K562 (cell line): ENCODE results near the gene FGR. TPM values are rescaled to one million over a fixed set of nuclear protein-coding genes. Genes with fewer than 3 reads are reported as not detected.
A peak's percentile ranks its signal among the peaks of the same experiment; 100 is the strongest.

ENCODE experiments used
- ATAC-seq: fragments of 200-7000 bp; cut with Tn5 transposase; 3 replicates; pipeline ENCODE4 v1.9.1; 2020; ENCODE audit warnings: moderate library complexity
- BruUV-seq: library from RNA; stranded (reverse); fragments of 400-500 nt; replicated peaks from 2 replicates; lab custom pipeline; 2021; lab: Mats Ljungman, UMichigan
- CTCF ChIA-PET: fragments of 300-600 bp; formaldehyde crosslinking; extraction: SDS; loops from one replicate; lab custom pipeline; 2021; ENCODE audit warnings: low intra/inter-chr PET ratio; lab: Yijun Ruan, JAX
- POLR2A ChIA-PET: fragments of 300-600, 350-650 bp; sonication (Branson Sonifier 250); formaldehyde crosslinking; extraction: SDS; loops from one replicate; lab custom pipeline; 2021; ENCODE audit warnings: antibody characterized with exemption, inconsistent platforms; lab: Yijun Ruan, JAX
- DNase-seq, 4 experiments: peaks; one replicate each; pipeline versions ENCODE4 v3.0.0 to v3.0.0-alpha.2; 2011 to 2018; ENCODE audit warnings: low spot score in 3 of 4, mixed read lengths in 3 of 4; ENCODE audit errors: extremely low read depth in 1 of 4
- FAIRE-seq: peaks from 2 replicates; lab custom pipeline; 2011; peaks lifted over from hg19 to GRCh38; lab: Jason Lieb, UNC
- H2AFZ ChIP-seq: 2 replicates; pipeline ENCODE4 v1.6.0; 2011; ENCODE audit warnings: low read depth, low read length, control low read depth, inconsistent platforms
- H3K27ac ChIP-seq: fragments of 200-600 bp; 3 replicates; pipeline ENCODE4 v1.8.0; 2011; ENCODE audit warnings: low read depth, mild to moderate bottlenecking, control low read depth, inconsistent platforms, low read length, moderate library complexity, mixed read lengths; ENCODE audit errors: extremely low read depth
- H3K27me3 ChIP-seq, 2 experiments: fragments of 300-600 bp in 1 of 2; 2 replicates in 1 of 2; 3 replicates in 1 of 2; pipeline versions ENCODE4 v1.6.0 to v1.8.0; 2011; ENCODE audit warnings: inconsistent platforms in 2 of 2, low read length in 2 of 2, mild to moderate bottlenecking in 1 of 2, mixed read lengths in 1 of 2, moderate library complexity in 1 of 2; ENCODE audit not compliant: control insufficient read depth in 2 of 2, insufficient read depth in 2 of 2
- H3K36me3 ChIP-seq: fragments of 300-600 bp; 3 replicates; pipeline ENCODE4 v1.8.0; 2011; ENCODE audit warnings: mild to moderate bottlenecking, low read length, inconsistent platforms; ENCODE audit not compliant: control insufficient read depth, insufficient read depth
- H3K4me1 ChIP-seq, 2 experiments: fragments of 200-600 bp in 1 of 2; replicated peaks in 1 of 2; 2 replicates in 1 of 2; 3 replicates in 1 of 2; pipeline versions ENCODE4 v1.5.1 to v1.8.0; 2011; ENCODE audit warnings: inconsistent platforms in 2 of 2, low read length in 2 of 2, mild to moderate bottlenecking in 1 of 2, mixed read lengths in 1 of 2, moderate library complexity in 1 of 2; ENCODE audit not compliant: control insufficient read depth in 2 of 2, insufficient read depth in 2 of 2
- H3K4me2 ChIP-seq: 2 replicates; pipeline ENCODE4 v1.6.1; 2011; ENCODE audit warnings: low read length, control low read depth, inconsistent platforms, mixed read lengths; ENCODE audit not compliant: insufficient read depth
- H3K4me3 ChIP-seq: fragments of 200-600 bp; sonication (generic), shearing (Covaris generic); 2 replicates; pipeline ENCODE4 v1.5.1; 2016; ENCODE audit warnings: control low read depth, inconsistent platforms
- H3K79me2 ChIP-seq: fragments of 200-600 bp; 3 replicates; pipeline ENCODE4 v1.8.0; 2011; ENCODE audit warnings: low read length, inconsistent platforms; ENCODE audit not compliant: control insufficient read depth, insufficient read depth
- H3K9ac ChIP-seq, 2 experiments: 2 replicates each; pipeline versions ENCODE4 v1.6.0 to v1.6.1; 2011; ENCODE audit warnings: low read depth in 2 of 2, low read length in 2 of 2, control low read depth in 1 of 2, inconsistent platforms in 1 of 2, mild to moderate bottlenecking in 1 of 2, mixed read lengths in 1 of 2; ENCODE audit not compliant: insufficient read depth in 1 of 2
- H3K9me1 ChIP-seq: one replicate; pipeline ENCODE4 v1.6.0; 2011; ENCODE audit warnings: inconsistent platforms, mild to moderate bottlenecking, low read length, moderate library complexity; ENCODE audit not compliant: control insufficient read depth, insufficient read depth
- H3K9me3 ChIP-seq: replicated peaks from 2 replicates; pipeline ENCODE4 v1.5.1; 2011; ENCODE audit warnings: low read depth, low read length, inconsistent platforms; ENCODE audit not compliant: control insufficient read depth, insufficient read depth
- H4K20me1 ChIP-seq: replicated peaks from 2 replicates; pipeline ENCODE4 v1.6.1; 2011; ENCODE audit warnings: low read length, inconsistent platforms, mixed read lengths; ENCODE audit not compliant: control insufficient read depth, insufficient read depth
- MEIS2 ChIP-seq: fragments of 450-650 bp; IDR thresholded peaks from 2 replicates; pipeline ENCODE4 v1.6.1; 2014; ENCODE audit warnings: mild to moderate bottlenecking; ENCODE audit not compliant: partially characterized antibody
- WGBS: fragments of 100-300 bp; shearing (Covaris generic); methylation state at CpG from one replicate; pipeline ENCODE4 v1.1.6; 2016; ENCODE audit warnings: low coverage, mixed read lengths; ENCODE audit not compliant: insufficient coverage; ENCODE audit errors: missing lambda C conversion rate; 5-methylcytosine and 5-hydroxymethylcytosine counted together
- in situ Hi-C: fragments of 300-500 bp; cut with MboI; formaldehyde crosslinking; loops from 4 replicates; pipeline ENCODE4 v1.15.0; 2018; ENCODE audit warnings: inconsistent platforms, mixed read lengths
- intact Hi-C: fragments of 100-400 bp; cut with micrococcal nuclease; formaldehyde crosslinking; loops from 2 replicates; pipeline ENCODE4 v1.14.2; 2022
- polyA plus RNA-seq, 8 experiments: library from polyadenylated mRNA; depleted of rRNA in 4 of 8; stranded (reverse) in 5 of 8; unstranded in 3 of 8; fragments of >200 nt; fragmentation: Nextera tagmentation in 2 of 8; fragmentation: Illumina TruSeq in 1 of 8; extraction: Ambion mirVana in 2 of 8; extraction: Trizol in 1 of 8; gene quantifications; 2 replicates each; pipeline versions ENCODE4 v1.2.1 to v1.2.3, GENCODE V29; 2011 to 2014; ENCODE audit warnings: inconsistent platforms in 1 of 8, missing spikeins in 1 of 8
- total RNA-seq, 7 experiments: library from RNA; depleted of rRNA in 6 of 7; stranded (reverse); fragments of >200 nt in 6 of 7; fragmentation: Illumina TruSeq in 2 of 7; extraction: Trizol in 2 of 7; gene quantifications; 2 replicates each; pipeline versions ENCODE4 v1.2.1 to v1.2.3, GENCODE V29; 2011 to 2021; ENCODE audit warnings: low replicate concordance in 1 of 7
- TF ChIP-seq, protein P1 (sequence below): sonication (generic); formaldehyde crosslinking; IDR thresholded peaks from 2 replicates; pipeline ENCODE4 v1.8.0; 2023; ENCODE audit warnings: mild to moderate bottlenecking, missing genetic modification reagents
- TF ChIP-seq, protein P2 (sequence below), 2 experiments: IDR thresholded peaks in 1 of 2; conservative IDR thresholded peaks in 1 of 2; 2 replicates each; pipeline ENCODE4 v1.6.1; 2016; ENCODE audit warnings: low read depth in 2 of 2, mild to moderate bottlenecking in 1 of 2, missing compliant biosample characterization in 1 of 2, missing genetic modification characterization in 1 of 2, moderate library complexity in 1 of 2
- TF ChIP-seq, protein P3 (sequence below): fragments of 450-650 bp; IDR thresholded peaks from 2 replicates; pipeline ENCODE4 v1.6.1; 2016

Gene FGR
- total and polyA plus RNA-seq, 9 of the 15 experiments (the other 6 are each of a cell fraction or from before 2014, with no cell fraction given): 0.04 to 0.11 TPM; not detected in 7

DNA sequence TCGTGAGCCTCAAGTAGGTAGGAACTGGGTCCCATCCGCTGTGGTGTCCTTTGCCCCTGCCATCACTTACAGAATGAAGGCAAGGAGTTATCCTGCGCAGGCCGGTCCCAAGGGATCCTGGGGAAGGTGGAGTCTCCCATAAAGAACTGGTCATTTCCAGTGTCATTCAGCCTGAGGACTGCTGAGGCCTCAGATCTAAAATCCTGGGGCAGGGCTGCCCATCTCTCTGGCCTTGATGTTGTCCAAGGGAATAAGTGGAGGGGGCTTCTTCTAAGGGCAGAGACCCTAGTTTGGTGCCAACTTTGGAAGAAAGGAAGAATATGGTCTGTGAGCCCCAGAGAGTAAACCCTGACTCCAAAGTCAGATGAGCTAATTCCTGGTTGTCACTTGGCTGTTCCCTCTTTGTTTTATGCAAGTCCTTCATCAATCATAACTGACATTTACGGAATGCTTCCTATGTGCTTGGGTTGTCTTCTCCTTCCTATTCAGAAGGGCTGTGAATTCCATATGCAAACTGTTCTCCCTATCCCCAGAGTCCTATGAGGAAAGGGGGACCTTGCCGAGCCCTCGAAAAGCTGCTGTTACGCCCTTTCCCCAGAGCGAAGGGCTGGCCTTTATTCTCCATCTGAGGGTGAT is 30.1 kb upstream of the FGR start:
- Histone ChIP-seq H3K27me3 (no peaks in the 10 kb centered on the region), H3K36me3 (no peaks in the 10 kb centered on the region), H3K4me2 (no peak overlapping the region), H3K9me1 (no peaks in the 10 kb centered on the region), H3K79me2 (no peaks in the 10 kb centered on the region), H3K27ac (no peak overlapping the region), H4K20me1 (no peaks in the 10 kb centered on the region), H3K9ac (no peak overlapping the region), H2AFZ (no peak overlapping the region), H3K4me1 (peaks cover 27 to 31% of the 10 kb centered on the region in 2 experiments), H3K4me3 (no peak overlapping the region), H3K9me3 (no peaks in the 10 kb centered on the region)
- DNase-seq: no peak
- intact Hi-C loops: loop anchor here (5.0 to 10.0 kb wide), 2 partner anchors 167 to 620 kb away; partner anchors contain the start of gene PPP1R8
- 80% methylated on average over 7 of the region's 9 CpGs for WGBS
- ChIA-PET POLR2A (interaction anchor here (0.6 to 1.0 kb wide), 3 partner anchors 55 to 375 kb away, joined by 3 read pairs; no protein-coding TSS in a partner anchor), CTCF (interaction anchor here (8.3 kb wide), 1 partner anchor 57 kb away, joined by 157 read pairs; no protein-coding TSS in a partner anchor)
- ATAC-seq: no peak
- TF ChIP-seq, protein P1, sequence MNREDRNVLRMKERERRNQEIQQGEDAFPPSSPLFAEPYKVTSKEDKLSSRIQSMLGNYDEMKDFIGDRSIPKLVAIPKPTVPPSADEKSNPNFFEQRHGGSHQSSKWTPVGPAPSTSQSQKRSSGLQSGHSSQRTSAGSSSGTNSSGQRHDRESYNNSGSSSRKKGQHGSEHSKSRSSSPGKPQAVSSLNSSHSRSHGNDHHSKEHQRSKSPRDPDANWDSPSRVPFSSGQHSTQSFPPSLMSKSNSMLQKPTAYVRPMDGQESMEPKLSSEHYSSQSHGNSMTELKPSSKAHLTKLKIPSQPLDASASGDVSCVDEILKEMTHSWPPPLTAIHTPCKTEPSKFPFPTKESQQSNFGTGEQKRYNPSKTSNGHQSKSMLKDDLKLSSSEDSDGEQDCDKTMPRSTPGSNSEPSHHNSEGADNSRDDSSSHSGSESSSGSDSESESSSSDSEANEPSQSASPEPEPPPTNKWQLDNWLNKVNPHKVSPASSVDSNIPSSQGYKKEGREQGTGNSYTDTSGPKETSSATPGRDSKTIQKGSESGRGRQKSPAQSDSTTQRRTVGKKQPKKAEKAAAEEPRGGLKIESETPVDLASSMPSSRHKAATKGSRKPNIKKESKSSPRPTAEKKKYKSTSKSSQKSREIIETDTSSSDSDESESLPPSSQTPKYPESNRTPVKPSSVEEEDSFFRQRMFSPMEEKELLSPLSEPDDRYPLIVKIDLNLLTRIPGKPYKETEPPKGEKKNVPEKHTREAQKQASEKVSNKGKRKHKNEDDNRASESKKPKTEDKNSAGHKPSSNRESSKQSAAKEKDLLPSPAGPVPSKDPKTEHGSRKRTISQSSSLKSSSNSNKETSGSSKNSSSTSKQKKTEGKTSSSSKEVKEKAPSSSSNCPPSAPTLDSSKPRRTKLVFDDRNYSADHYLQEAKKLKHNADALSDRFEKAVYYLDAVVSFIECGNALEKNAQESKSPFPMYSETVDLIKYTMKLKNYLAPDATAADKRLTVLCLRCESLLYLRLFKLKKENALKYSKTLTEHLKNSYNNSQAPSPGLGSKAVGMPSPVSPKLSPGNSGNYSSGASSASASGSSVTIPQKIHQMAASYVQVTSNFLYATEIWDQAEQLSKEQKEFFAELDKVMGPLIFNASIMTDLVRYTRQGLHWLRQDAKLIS (CRISPR knock-in tag): no peak
- peak; percentile 74 for TF ChIP-seq MEIS2
- TF ChIP-seq, protein P2, sequence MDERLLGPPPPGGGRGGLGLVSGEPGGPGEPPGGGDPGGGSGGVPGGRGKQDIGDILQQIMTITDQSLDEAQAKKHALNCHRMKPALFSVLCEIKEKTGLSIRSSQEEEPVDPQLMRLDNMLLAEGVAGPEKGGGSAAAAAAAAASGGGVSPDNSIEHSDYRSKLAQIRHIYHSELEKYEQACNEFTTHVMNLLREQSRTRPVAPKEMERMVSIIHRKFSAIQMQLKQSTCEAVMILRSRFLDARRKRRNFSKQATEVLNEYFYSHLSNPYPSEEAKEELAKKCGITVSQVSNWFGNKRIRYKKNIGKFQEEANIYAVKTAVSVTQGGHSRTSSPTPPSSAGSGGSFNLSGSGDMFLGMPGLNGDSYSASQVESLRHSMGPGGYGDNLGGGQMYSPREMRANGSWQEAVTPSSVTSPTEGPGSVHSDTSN (CRISPR knock-in tag; IDR thresholded peaks at IDR 0.05; ENCODE audit: low read depth): no peak
- TF ChIP-seq, protein P2 (tag; conservative IDR thresholded peaks at IDR 0.05; ENCODE audit: low read depth): peak; percentile 38; the same call in 1 of the 2 replicates
- TF ChIP-seq, protein P3, sequence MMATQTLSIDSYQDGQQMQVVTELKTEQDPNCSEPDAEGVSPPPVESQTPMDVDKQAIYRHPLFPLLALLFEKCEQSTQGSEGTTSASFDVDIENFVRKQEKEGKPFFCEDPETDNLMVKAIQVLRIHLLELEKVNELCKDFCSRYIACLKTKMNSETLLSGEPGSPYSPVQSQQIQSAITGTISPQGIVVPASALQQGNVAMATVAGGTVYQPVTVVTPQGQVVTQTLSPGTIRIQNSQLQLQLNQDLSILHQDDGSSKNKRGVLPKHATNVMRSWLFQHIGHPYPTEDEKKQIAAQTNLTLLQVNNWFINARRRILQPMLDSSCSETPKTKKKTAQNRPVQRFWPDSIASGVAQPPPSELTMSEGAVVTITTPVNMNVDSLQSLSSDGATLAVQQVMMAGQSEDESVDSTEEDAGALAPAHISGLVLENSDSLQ: peak; percentile 11; the same call in 1 of the 2 replicates
- BruUV-seq: no TSS peak
- in situ Hi-C loops: loop anchor here (5.0 kb wide), 1 partner anchor 563 kb away; no protein-coding TSS in a partner anchor
- FAIRE-seq: no peak
